Measurements from ENCODE around the gene ATG2A.

Gene ATG2A

DNA sequence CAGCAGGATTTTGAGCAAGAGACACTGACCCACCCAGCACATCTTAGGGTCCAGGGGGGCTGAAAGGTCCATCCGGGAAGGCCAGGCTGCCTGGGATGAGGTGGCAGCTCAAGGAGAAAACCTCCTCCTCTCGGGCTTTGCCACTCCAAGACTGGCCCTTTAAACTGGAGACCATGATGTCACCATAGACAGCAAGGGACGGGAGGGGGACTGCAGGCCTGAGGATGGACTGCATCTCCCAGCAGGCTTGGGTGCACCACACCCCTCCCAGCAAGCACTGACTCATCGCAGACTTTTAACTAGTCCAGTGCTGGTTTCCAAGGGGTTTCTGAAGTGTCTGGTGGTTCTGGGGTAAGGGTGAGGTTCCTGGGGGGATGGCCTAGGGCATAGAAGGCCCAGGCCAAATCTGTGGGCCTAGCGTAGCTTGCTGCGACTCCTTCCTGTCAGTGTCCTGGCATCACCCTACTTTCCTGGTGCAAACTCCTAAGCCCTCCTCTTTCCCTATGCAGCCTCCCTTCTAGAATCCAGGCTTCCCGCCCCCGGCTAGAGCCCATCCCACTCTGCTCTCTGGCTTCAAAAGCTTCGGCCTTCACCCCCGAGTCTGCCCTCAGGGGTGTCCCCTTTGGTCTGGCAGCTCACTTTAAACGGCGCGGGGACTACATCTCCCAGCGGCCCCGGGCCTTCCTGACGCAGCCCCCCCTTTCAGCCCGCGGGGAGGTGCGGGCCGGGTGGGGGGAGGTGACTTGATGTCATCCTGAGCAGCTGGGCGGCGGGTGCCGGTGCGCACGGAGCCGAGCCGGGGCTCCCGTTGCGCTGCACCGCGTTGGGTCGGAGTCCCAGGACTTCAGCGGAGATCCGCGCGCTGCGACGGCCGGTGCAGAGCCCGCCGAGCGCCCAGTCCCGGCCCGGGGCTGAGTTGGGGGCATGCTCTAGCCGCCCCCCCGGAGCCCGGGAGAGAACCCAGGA is 7.2 kb upstream of the ATG2A start, which contains the start of gene PPP2R5B:
Gene PPP2R5B, plus strand, starts transcription at position 746 of the 966 bp plus-strand sequence. CDS start 1,046 bp downstream, outside the sequence.
- DNase-seq: peak; percentile 78 to 85

- no peak for DNase-seq
These were observed 6.2 kb upstream of the ATG2A start for GRCh38 chr11:64923151-64923661.

DNA sequence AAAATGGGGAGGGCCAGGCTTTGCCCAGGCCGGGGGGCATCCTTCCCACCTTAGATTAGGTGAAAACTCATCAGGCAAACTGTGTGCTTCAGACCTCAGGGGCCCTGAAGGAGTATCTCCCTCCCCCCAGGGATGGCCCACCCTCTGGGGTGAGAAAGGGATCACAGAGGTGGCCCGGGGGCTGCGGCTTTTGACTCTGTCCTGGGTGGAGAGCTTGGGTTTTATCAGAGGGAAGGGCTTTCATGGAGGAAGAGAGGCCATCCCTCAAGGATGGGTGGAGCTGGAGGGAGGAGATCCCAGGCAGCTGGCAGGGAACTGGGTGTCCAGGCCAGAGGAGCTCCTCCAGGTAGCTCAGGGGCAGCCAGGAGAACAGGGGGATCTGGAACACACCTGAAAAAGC is 4.4 kb upstream of the ATG2A start:
- no peak for DNase-seq

GRCh38 chr11:64920124-64920523 is 3.1 kb upstream of the ATG2A start:
- DNase-seq: no peak

DNA sequence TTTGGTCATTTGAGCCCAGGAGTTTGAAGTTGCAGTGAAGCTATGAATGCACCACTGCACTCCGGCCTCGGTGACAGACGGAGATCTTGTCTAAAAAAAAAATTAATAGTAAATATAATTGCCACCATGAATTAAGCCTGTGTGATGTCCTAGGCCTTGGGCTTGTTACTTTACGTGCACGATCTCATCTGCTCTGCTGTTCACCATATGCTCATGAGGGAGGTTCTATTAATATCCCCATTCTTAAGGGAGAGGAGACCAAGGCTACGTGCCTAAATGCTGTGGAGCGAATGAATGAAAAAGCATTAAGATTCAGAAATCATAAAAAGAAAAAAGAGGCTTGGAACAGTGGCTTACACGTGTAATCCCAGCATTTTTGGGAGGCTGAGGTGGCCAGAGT is 2.6 kb upstream of the ATG2A start:
- no peak for DNase-seq

- DNase-seq: no peak
These were observed 1.0 kb upstream of the ATG2A start for GRCh38 chr11:64918017-64918416.

DNA sequence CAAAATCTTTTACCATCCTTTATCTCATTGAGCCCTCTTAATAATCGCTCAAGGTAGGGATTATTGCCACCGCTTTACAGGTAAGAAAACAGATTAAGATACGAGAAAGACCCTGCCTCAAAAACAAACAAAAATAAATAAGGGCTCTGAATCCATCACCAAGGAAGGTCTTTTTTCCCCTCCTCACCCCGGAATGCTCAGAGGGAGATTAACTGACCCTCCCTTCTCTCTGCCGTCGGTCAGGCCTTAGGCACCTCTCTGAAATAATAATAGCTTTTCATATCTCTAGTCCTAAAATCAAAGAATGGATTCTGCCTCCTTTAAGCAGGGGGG is 620 bp upstream of the ATG2A start:
- no peak for DNase-seq

GRCh38 chr11:64916040-64916774 is 802 bp downstream of the ATG2A start:
- peak in 1 of 2 donors; percentile 12 for DNase-seq

- no peak for DNase-seq
These were observed 1.6 kb downstream of the ATG2A start for GRCh38 chr11:64915376-64915887.

GRCh38 chr11:64914123-64914522 is 2.9 kb downstream of the ATG2A start:
- no peak for DNase-seq

GRCh38 chr11:64913171-64913727 is 3.8 kb downstream of the ATG2A start:
- no peak for DNase-seq

- no peak for DNase-seq
These were observed 5.3 kb downstream of the ATG2A start for GRCh38 chr11:64911689-64912088.

GRCh38 chr11:64911142-64911541 is 5.9 kb downstream of the ATG2A start:
- no peak for DNase-seq

DNA sequence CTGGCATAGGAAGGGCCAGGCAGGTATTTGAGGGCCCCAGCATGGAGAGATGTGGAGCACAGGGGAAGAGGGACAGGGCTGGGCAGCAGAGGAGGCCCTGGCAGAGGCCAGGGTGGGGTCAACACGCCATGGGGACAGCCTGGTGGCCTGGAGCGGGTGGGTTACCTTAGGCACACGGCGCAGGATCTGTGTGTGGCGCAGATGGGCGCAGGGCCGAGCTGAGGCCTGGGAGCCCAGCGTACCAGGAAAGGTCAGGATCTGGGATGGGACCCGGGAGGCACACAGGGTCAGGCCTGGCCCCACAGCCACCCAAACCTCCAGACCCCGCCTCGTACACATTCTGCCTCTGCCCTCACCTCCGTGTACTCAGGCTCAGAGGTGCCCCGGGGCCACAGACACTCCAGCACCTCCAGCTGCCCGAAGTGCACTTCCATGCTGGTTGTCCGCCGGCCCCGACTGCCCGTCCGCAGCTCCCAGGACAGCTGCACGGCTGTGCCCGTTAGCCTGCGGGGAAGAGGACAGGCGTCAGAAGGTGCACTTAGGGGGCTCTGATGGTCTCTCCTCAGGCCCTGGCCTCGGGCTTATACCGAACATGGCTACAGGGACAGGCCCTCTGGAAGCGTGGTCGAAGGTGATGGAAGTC is 6.4 kb downstream of the ATG2A start:
- no peak for DNase-seq

GRCh38 chr11:64909653-64910343 is 7.2 kb downstream of the ATG2A start:
- DNase-seq: no peak

DNA sequence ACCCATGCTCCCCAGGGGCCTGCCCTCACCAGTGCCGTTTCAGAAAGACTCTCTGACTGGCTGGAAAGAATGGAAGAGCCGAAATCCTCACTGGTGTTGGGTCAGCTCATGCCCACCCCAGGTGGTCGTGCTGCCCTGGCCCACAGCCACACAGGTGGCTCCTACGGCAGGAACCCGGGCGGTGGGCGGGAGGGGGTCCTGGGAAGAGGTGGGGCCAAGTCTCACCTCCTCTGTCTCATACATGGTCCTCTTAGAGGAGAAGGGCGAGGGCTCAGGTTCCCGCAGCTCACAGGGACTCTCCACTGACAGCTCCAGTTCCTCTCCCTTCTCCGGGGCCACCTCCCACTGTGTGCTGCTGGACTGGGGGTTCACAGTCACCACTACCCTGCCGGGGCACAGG is 8.2 kb downstream of the ATG2A start:
- DNase-seq: no peak

GRCh38 chr11:64906314-64906635 is 10.7 kb downstream of the ATG2A start:
- no peak for DNase-seq

DNA sequence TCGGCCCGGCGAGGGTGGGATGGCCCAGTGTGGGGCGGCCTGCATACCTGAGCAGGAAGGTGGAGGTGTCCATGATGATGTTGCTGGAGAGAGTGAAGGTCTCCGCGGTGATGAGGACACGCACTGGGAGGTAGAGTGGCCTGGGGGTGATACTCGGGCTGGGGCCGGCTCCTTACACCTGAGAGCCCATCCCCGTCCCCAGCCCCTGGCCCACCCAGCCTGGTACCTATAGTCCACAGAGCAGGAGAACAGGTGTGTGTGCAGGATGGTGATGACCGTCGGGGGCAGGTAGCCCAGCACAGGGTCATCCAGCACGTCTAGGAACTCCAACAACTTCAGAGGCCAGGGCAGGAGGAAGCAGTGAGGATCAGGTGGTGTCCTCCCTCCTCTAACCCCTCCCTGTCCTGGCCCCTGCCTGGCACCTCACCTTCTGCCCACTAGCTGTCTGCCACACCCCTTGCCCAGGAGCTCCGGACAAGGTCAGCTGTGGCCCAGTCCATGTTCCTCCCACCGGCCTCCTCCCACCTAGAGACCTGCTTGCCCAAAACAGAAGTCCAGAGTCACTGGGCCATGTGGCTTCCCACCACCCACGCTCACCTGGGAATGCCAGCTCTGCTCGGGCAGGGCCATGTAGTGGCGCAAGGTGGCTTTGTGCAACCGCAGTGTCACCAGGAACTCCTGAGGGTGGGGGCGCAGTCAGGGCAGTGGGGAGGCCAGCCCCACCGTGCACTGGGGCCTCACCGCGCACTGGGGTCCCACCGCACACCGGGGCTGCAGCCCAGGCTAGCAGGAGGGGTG is 11.3 kb downstream of the ATG2A start:
- no peak for DNase-seq

- DNase-seq: no peak
These were observed 13.6 kb downstream of the ATG2A start for GRCh38 chr11:64903291-64903833.

GRCh38 chr11:64902102-64902900 is 14.7 kb downstream of the ATG2A start:
- DNase-seq: no peak

Data from stimulated activated CD4-positive, alpha-beta T cell treated with anti-CD3 and anti-CD28 coated beads, Interleukin-2, amount 100 ng/mL, for 48 hours (primary cell).